HepG2 (cell line): ENCODE measurements around the gene CLPTM1. TPM values are rescaled to one million over a fixed set of nuclear protein-coding genes. Genes with fewer than 3 reads are reported as not detected.
A peak's percentile ranks its signal among the peaks of the same experiment; 100 is the strongest.

Experiments used
- CEBPG ChIP-seq: IDR thresholded peaks from 2 replicates; pipeline ENCODE4 v1.6.1; 2016
- HMGA1 ChIP-seq: sonication (generic); formaldehyde crosslinking; conservative IDR thresholded peaks from 2 replicates; pipeline ENCODE4 v1.4.0; 2020; ENCODE audit warnings: missing genetic modification reagents
- HNRNPH1 ChIP-seq: fragments of 200-400 bp; formaldehyde crosslinking; optimal IDR thresholded peaks from 2 replicates; pipeline ENCODE3; 2017; ENCODE audit warnings: mild to moderate bottlenecking, low read depth, low read length
- JUND ChIP-seq: sonication (generic); formaldehyde crosslinking; IDR thresholded peaks from 2 replicates; pipeline ENCODE4 v1.8.0; 2022; ENCODE audit warnings: mild to moderate bottlenecking, missing genetic modification reagents
- LCORL ChIP-seq, 2 experiments: fragments of 450-650 bp in 1 of 2; sonication (generic) in 1 of 2; formaldehyde crosslinking in 1 of 2; IDR thresholded peaks; 2 replicates each; pipeline versions ENCODE4 v1.5.0 to v1.6.1; 2017 to 2020; ENCODE audit warnings: antibody characterized with exemption in 1 of 2, missing genetic modification reagents in 1 of 2
- PRPF4 ChIP-seq: fragments of 200-400 bp; formaldehyde crosslinking; IDR thresholded peaks from 2 replicates; pipeline ENCODE4 v1.6.1; 2016; ENCODE audit warnings: low read length, low read depth; ENCODE audit not compliant: poor library complexity, severe bottlenecking
- REPIN1 ChIP-seq: sonication (generic); formaldehyde crosslinking; IDR thresholded peaks from 2 replicates; pipeline ENCODE4 v1.8.0; 2022; ENCODE audit warnings: missing genetic modification reagents, low read depth, mild to moderate bottlenecking, borderline replicate concordance
- SIX1 ChIP-seq: sonication (generic); formaldehyde crosslinking; IDR thresholded peaks from 2 replicates; pipeline ENCODE4 v1.4.0; 2020; ENCODE audit warnings: missing genetic modification reagents, borderline replicate concordance
- SKIL ChIP-seq: sonication (generic); formaldehyde crosslinking; IDR thresholded peaks from 2 replicates; pipeline ENCODE4 v1.8.0; 2022; ENCODE audit warnings: missing genetic modification reagents, mild to moderate bottlenecking, moderate library complexity, borderline replicate concordance
- TARDBP ChIP-seq: sonication (generic); formaldehyde crosslinking; IDR thresholded peaks from 2 replicates; pipeline ENCODE4 v1.8.0; 2022; ENCODE audit warnings: mild to moderate bottlenecking, missing genetic modification reagents
- ZFYVE20 ChIP-seq: sonication (generic); formaldehyde crosslinking; IDR thresholded peaks from 2 replicates; pipeline ENCODE4 v1.8.0; 2023; ENCODE audit warnings: low read depth, mild to moderate bottlenecking, moderate library complexity, missing genetic modification reagents, borderline replicate concordance
- ZNF670 ChIP-seq: sonication (generic); formaldehyde crosslinking; IDR thresholded peaks from 2 replicates; pipeline ENCODE4 v1.8.0; 2022; ENCODE audit warnings: mild to moderate bottlenecking, missing genetic modification reagents, borderline replicate concordance
- ZNF792 ChIP-seq: IDR thresholded peaks from 2 replicates; pipeline ENCODE4 v1.6.1; 2016
- ZSCAN20 ChIP-seq: sonication (generic); formaldehyde crosslinking; IDR thresholded peaks from 2 replicates; pipeline ENCODE4 v1.4.0; 2020; ENCODE audit warnings: missing genetic modification reagents, mild to moderate bottlenecking, borderline replicate concordance
- ZSCAN29 ChIP-seq: sonication (generic); formaldehyde crosslinking; conservative IDR thresholded peaks from 2 replicates; pipeline ENCODE4 v1.4.0; 2020; ENCODE audit warnings: mild to moderate bottlenecking, missing genetic modification reagents
- ZSCAN9 ChIP-seq: IDR thresholded peaks from 2 replicates; pipeline ENCODE4 v1.6.1; 2016; ENCODE audit warnings: borderline replicate concordance
- polyA plus RNA-seq, 8 experiments: library from polyadenylated mRNA; depleted of rRNA in 3 of 8; stranded (reverse) in 7 of 8; unstranded in 1 of 8; fragments of >200 nt; fragmentation: Illumina TruSeq in 4 of 8; extraction: Trizol in 4 of 8; gene quantifications; 2 replicates each; pipeline versions ENCODE4 v1.2.1 to v1.2.3, GENCODE V29; 2011 to 2016; ENCODE audit warnings: low read depth in 4 of 8, missing spikeins in 1 of 8, mixed read lengths in 1 of 8; ENCODE audit not compliant: insufficient read depth in 1 of 8
- total RNA-seq, 5 experiments: library from RNA; depleted of rRNA; stranded (reverse); fragments of >200 nt; fragmentation: Illumina TruSeq; extraction: Trizol; gene quantifications; 2 replicates each; pipeline ENCODE4 v1.2.3, GENCODE V29; 2016; ENCODE audit warnings: low read depth in 1 of 5
- TF ChIP-seq, protein P1 (sequence below): sonication (generic); formaldehyde crosslinking; IDR thresholded peaks from 2 replicates; pipeline ENCODE4 v1.4.0; 2020; ENCODE audit warnings: mild to moderate bottlenecking, low read depth, missing genetic modification reagents
- TF ChIP-seq, protein P2 (sequence below): sonication (generic); formaldehyde crosslinking; IDR thresholded peaks from 2 replicates; pipeline ENCODE4 v1.4.0; 2020; ENCODE audit warnings: missing genetic modification reagents

Gene CLPTM1
- total and polyA plus RNA-seq, 2 of the 13 experiments (the other 11 are each of a cell fraction or from before 2014, with no cell fraction given), result 34.9 to 42.8 TPM

- TF ChIP-seq ZSCAN20 (CRISPR knock-in tag) (no peak), JUND (CRISPR knock-in tag) (no peak), ZFYVE20 (no peak), ZSCAN9 (CRISPR knock-in tag) (no peak), SIX1 (CRISPR knock-in tag) (no peak), PRPF4 (no peak), HNRNPH1 (no peak), LCORL (IDR thresholded peaks at IDR 0.05) (no peak), LCORL (CRISPR knock-in tag; IDR thresholded peaks at IDR 0.05) (0 out of 2 replicates have a peak, but pooled peaks have one; percentile 39), ZNF792 (CRISPR knock-in tag) (no peak), ZNF670 (CRISPR knock-in tag) (no peak), ZSCAN29 (CRISPR knock-in tag) (no peak), TARDBP (CRISPR knock-in tag) (0 out of 2 replicates have a peak, but pooled peaks have one; percentile 35), HMGA1 (CRISPR knock-in tag) (no peak), CEBPG (CRISPR knock-in tag) (peak; percentile 83), SKIL (CRISPR knock-in tag) (no peak), REPIN1 (CRISPR knock-in tag) (no peak)
- TF ChIP-seq, protein P1, sequence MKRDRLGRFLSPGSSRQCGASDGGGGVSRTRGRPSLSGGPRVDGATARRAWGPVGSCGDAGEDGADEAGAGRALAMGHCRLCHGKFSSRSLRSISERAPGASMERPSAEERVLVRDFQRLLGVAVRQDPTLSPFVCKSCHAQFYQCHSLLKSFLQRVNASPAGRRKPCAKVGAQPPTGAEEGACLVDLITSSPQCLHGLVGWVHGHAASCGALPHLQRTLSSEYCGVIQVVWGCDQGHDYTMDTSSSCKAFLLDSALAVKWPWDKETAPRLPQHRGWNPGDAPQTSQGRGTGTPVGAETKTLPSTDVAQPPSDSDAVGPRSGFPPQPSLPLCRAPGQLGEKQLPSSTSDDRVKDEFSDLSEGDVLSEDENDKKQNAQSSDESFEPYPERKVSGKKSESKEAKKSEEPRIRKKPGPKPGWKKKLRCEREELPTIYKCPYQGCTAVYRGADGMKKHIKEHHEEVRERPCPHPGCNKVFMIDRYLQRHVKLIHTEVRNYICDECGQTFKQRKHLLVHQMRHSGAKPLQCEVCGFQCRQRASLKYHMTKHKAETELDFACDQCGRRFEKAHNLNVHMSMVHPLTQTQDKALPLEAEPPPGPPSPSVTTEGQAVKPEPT (CRISPR knock-in tag), result no peak
- TF ChIP-seq, protein P2, sequence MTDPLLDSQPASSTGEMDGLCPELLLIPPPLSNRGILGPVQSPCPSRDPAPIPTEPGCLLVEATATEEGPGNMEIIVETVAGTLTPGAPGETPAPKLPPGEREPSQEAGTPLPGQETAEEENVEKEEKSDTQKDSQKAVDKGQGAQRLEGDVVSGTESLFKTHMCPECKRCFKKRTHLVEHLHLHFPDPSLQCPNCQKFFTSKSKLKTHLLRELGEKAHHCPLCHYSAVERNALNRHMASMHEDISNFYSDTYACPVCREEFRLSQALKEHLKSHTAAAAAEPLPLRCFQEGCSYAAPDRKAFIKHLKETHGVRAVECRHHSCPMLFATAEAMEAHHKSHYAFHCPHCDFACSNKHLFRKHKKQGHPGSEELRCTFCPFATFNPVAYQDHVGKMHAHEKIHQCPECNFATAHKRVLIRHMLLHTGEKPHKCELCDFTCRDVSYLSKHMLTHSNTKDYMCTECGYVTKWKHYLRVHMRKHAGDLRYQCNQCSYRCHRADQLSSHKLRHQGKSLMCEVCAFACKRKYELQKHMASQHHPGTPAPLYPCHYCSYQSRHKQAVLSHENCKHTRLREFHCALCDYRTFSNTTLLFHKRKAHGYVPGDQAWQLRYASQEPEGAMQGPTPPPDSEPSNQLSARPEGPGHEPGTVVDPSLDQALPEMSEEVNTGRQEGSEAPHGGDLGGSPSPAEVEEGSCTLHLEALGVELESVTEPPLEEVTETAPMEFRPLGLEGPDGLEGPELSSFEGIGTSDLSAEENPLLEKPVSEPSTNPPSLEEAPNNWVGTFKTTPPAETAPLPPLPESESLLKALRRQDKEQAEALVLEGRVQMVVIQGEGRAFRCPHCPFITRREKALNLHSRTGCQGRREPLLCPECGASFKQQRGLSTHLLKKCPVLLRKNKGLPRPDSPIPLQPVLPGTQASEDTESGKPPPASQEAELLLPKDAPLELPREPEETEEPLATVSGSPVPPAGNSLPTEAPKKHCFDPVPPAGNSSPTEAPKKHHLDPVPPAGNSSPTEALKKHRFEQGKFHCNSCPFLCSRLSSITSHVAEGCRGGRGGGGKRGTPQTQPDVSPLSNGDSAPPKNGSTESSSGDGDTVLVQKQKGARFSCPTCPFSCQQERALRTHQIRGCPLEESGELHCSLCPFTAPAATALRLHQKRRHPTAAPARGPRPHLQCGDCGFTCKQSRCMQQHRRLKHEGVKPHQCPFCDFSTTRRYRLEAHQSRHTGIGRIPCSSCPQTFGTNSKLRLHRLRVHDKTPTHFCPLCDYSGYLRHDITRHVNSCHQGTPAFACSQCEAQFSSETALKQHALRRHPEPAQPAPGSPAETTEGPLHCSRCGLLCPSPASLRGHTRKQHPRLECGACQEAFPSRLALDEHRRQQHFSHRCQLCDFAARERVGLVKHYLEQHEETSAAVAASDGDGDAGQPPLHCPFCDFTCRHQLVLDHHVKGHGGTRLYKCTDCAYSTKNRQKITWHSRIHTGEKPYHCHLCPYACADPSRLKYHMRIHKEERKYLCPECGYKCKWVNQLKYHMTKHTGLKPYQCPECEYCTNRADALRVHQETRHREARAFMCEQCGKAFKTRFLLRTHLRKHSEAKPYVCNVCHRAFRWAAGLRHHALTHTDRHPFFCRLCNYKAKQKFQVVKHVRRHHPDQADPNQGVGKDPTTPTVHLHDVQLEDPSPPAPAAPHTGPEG (CRISPR knock-in tag), result no peak
These were observed 8.1 kb upstream of the CLPTM1 start (continued) for GRCh38 chr19:44947041-44947581.
